Stimulated activated CD8-positive, alpha-beta memory T cell treated with anti-CD3 and anti-CD28 coated beads, Interleukin-12 subunit alpha, Interleukin-12 subunit beta, amount 100 ng/mL, for 24 hours (primary cell): ENCODE data around the gene SLC4A2.
A peak's percentile ranks its signal among the peaks of the same experiment; 100 is the strongest.
"Not testable (repeated sequence)": the region's sequence is repeated elsewhere in the genome, so short reads cannot be mapped to it uniquely, and the experiment has no call there.

Experiments used
- DNase-seq: peaks from one replicate; pipeline ENCODE4 v3.0.0-alpha.2; 2020; ENCODE audit errors: extremely low read depth

The SLC4A2 gene, protein sequence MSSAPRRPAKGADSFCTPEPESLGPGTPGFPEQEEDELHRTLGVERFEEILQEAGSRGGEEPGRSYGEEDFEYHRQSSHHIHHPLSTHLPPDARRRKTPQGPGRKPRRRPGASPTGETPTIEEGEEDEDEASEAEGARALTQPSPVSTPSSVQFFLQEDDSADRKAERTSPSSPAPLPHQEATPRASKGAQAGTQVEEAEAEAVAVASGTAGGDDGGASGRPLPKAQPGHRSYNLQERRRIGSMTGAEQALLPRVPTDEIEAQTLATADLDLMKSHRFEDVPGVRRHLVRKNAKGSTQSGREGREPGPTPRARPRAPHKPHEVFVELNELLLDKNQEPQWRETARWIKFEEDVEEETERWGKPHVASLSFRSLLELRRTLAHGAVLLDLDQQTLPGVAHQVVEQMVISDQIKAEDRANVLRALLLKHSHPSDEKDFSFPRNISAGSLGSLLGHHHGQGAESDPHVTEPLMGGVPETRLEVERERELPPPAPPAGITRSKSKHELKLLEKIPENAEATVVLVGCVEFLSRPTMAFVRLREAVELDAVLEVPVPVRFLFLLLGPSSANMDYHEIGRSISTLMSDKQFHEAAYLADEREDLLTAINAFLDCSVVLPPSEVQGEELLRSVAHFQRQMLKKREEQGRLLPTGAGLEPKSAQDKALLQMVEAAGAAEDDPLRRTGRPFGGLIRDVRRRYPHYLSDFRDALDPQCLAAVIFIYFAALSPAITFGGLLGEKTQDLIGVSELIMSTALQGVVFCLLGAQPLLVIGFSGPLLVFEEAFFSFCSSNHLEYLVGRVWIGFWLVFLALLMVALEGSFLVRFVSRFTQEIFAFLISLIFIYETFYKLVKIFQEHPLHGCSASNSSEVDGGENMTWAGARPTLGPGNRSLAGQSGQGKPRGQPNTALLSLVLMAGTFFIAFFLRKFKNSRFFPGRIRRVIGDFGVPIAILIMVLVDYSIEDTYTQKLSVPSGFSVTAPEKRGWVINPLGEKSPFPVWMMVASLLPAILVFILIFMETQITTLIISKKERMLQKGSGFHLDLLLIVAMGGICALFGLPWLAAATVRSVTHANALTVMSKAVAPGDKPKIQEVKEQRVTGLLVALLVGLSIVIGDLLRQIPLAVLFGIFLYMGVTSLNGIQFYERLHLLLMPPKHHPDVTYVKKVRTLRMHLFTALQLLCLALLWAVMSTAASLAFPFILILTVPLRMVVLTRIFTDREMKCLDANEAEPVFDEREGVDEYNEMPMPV

DNA sequence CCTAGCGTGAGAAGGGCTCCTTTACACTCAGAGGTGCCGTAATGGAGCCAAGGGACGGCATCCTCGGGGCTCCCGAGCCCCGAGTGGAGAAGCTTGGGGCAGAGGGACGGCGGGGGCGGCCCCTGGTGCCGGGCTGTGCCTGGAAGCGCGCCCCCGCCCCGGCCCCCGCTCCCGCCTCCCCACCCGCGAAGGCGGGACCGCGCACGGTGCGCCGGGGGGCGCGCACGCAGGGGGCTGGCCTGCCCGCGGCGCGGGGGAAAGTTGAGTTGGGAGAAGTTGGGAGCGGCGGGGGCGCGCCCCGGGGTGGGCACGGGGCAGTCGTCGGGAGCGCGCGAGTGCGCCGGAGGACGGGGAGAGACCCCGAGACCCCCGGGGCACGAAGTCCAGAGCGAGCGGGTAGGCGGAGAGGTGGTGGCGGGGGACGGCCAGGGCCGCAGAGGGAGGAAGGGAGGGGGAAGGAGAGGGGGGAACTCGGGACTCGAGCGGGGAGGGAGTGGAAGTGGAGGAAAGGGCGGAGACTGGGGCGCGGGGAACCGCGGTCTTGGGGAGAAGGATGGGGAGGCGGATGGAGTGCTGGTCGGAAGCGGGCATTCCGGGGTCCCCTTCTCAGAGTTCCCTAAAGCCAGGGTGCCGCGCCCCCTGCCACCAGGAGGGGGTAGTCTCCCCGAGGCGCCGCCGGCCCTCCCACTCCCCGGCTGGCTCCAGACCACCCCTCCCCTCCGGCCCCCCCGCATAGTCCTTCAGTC, at the start of gene SLC4A2:
TSS of gene SLC4A2 (plus strand) at position 223 of the 746 bp plus-strand sequence. CDS start 2,399 bp downstream, outside the sequence.
- DNase-seq: peak; percentile 48

DNA sequence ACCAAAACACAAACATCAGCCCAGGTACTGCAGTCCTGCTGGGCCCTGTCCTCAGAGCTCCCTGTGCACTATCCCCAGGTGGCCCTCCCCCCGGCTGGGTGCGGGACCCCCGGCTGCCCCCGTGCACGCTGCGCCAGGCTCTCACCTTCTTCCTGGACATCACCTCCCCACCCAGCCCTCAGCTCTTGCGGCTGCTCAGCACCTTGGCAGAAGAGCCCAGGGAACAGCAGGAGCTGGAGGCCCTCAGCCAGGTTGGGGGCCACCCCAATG, 49.4 kb upstream of the SLC4A2 start:
- no peak for DNase-seq

DNA sequence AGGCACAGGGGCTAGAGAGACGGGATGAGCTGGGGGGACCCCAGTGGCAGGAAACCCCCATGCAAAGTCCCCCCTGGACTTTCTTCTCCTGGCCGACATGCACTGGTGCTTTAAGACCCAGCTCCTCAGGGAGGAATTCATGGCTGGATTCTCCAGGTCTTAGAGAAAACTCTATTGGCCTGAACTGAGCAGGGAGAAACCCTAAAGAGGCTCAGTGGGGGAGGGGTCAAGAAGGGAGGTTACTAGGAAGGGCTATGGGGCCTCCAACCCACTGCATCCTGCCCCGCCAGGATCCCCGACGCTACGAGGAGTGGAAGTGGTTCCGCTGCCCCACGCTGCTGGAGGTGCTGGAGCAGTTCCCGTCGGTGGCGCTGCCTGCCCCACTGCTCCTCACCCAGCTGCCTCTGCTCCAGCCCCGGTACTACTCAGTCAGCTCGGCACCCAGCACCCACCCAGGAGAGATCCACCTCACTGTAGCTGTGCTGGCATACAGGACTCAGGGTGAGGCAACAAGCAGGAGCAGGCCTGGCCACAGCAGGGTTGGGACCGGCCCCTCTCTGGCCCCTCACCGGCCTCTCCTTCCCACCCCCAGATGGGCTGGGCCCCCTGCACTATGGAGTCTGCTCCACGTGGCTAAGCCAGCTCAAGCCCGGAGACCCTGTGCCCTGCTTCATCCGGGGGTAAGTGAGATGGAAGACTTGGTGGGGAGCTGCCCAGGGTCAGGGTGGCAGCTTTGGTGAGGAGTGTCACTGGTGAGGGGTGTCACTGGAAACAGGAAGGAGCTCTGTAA, 48.9 kb upstream of the SLC4A2 start:
- DNase-seq: no peak

DNA sequence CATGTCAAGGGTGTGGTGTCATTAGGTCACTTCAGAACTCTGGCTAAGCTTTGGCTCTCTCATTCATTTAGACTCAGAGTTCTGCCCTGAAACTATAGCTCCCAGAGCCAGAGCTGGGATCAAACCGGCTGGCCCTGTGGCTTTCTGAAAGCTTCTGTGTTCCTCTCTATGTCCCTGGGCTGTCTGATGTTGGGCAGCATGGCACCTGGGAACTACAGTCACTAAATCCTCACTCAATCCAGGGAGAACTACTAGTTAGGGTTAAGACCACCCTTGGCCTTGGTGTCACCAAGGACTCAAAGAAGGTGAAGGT, 48.3 kb upstream of the SLC4A2 start:
- no peak for DNase-seq

DNA sequence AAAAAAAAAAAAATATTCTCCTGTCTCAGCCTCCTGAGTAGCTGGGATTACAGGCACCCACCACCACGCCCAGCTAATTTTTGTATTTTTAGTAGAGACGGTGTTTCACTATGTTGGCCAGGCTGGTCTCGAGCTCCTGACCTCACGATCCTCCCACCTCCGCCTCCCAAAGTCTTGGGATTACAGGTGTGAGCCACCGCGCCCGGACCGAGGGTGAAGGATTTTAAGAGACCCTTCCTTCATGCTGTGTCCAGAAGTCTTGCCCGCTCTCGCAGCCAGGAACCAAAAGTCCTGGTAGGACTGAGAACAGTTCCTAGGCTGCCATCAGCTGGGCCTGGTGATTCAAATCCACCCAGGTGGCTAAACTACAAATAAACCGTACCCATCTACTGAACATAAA, 47.8 kb upstream of the SLC4A2 start:
- DNase-seq: not testable (repeated sequence)

DNA sequence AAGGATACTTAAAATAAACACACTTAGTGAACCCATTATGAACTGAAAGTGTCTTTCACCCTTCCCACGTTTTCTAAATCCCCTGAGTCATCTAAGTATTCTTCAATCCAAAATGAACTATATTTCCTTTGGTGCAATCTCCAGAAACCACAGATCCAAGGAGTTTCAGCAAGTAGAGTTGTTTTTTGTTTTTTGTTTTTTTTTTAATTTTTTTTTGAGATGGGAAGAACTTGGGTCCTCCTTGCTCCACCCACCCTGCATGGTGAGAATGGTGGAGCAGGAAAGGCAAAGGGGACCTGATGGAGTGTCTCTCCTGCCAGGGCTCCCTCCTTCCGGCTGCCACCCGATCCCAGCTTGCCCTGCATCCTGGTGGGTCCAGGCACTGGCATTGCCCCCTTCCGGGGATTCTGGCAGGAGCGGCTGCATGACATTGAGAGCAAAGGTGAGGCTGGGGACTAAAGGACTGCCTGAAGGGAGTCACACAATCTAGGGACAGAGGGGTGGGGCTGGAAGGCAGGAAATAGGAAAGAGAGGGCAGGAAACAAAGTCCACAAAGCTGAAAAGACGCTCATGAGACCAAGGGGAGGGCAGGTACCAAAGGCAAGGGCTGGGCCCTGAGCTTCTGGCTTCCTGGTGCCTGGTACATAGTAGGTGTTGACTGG, 47.2 kb upstream of the SLC4A2 start:
- no peak for DNase-seq

DNA sequence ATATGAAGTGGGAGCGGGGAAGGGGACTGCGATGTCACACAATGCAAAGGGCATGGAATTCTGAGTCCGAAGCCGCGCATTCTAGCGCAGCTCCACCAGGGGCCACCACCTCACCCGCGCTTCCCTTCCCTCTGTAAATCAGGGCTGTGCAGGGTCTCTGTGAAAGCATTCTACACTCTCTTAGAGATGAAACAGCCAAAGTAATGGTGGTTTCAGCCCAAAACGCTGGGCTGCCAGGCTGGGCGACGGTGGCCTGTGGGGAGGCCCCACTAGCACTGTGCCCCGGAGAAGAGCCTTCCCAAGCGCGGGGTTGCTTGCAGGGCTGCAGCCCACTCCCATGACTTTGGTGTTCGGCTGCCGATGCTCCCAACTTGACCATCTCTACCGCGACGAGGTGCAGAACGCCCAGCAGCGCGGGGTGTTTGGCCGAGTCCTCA, 46.5 kb upstream of the SLC4A2 start:
- no peak for DNase-seq

DNA sequence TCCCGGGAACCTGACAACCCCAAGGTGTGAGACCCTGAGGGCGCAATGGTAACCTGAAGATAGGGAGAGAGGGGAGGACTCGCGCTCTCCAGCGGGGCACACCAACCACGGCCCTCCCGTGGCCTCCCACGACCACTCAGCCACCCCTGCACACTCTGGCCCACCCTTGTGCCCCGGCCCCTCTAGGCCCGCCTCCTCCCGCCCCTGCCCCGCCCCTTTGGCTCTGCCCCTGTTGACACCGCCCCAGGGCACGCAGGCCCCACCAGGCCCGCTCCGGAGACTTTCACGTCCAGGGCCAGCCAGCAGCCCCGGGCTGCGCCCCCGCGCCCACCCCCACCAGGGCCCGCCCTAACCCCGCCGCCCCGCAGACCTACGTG, 46.0 kb upstream of the SLC4A2 start:
- no peak for DNase-seq

DNA sequence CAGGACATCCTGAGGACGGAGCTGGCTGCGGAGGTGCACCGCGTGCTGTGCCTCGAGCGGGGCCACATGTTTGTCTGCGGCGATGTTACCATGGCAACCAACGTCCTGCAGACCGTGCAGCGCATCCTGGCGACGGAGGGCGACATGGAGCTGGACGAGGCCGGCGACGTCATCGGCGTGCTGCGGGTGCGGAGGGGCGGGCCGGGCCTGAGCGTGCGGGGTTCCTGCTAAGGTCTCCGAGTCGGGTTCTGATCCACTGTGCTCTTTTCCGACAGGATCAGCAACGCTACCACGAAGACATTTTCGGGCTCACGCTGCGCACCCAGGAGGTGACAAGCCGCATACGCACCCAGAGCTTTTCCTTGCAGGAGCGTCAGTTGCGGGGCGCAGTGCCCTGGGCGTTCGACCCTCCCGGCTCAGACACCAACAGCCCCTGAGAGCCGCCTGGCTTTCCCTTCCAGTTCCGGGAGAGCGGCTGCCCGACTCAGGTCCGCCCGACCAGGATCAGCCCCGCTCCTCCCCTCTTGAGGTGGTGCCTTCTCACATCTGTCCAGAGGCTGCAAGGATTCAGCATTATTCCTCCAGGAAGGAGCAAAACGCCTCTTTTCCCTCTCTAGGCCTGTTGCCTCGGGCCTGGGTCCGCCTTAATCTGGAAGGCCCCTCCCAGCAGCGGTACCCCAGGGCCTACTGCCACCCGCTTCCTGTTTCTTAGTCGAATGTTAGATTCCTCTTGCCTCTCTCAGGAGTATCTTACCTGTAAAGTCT, 45.5 kb upstream of the SLC4A2 start:
- DNase-seq: peak; percentile 67

GRCh38 chr7:151014950-151015349, 44.4 kb upstream of the SLC4A2 start:
- DNase-seq: no peak

DNA sequence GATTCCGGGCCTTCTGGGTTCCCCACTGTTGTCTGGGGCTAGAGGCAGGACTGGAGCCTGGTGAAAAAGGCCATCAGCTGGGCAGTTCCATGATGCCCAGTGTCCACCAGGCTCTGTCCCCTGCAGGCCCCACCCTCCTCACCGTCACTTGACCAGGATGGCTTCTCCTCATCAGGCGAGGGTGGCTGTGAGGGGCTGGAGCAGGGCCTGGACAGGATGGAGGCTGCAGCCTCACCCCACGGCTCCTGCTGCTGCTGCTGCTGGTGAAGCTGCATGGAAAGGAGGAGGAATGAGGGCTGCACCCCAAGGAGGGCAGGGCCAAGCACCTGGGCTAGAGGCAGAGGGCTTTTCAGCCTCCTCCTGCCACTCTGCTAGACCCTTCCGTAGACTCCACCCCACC, 43.4 kb upstream of the SLC4A2 start:
- no peak for DNase-seq

GRCh38 chr7:151016505-151016904, 42.9 kb upstream of the SLC4A2 start:
- DNase-seq: no peak

DNA sequence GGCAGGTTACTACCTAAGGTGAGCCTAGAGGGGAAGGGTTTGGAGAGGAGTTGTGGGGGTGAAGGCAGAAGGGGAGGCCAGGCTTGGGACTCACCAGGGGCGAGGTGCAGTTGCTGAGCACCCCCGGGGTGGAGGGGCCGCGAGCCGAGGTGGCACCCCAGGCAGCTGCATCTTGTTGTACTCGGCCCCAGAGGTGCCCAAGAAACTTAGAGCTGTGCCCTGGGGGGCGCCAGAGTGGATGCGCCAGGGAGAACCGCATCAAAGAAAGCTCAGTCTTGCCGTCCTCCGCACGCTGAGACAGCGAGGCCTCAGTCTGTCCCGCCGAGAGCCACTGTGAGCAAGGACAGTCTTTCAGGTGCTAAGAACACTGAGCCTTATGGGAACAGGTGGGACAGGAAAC, 42.4 kb upstream of the SLC4A2 start:
- no peak for DNase-seq

DNA sequence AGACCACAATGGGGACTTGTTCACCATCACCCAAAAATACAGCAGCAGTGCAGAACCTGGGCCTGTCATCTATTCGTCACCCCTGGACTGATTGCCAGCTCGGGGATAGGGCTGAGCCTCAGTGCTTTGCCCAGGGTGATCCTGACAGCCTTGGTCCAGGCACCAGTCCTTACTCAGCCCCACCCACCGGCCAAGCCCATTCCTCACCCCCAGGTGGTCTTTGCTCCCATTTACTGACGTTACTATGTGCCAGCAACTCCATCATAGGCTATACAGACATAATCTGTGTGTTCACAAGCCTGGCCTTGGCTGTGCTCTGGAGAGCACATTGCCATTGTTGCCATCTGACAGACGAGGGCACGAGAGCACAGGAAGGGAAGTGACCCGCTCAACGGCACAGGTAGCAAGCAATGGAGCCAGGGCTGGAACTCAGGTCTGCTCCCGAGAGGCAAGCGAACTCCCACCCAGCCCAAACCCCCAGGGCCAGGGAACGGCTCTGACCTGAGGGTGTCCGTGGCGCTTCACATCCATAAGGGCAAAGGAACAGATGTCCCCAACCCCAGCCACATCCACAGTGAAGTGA, 41.9 kb upstream of the SLC4A2 start:
- DNase-seq: no peak

DNA sequence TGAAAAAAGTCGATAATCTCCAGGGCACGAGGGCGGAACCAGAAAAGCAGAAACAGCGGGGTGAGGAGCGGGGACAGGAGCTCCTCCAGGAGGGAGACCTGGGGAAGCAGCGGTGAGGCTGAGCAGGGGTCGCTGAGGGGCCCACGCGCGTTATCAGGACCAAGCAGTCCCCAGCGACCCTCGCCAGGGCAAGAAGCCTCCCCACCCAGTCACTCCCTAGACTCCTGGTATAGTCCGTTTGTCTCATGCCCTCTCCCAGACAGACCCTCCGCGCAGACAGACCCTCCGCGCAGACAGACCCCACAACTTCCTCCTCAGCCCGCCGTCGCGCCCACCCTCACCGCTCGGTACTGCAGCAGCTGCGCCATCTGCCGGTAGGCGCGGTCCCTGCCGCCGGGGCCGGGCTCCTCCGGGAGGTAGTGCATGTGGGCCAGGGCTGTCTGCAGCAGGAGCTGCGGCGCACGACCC, 41.4 kb upstream of the SLC4A2 start:
- peak; percentile 55 for DNase-seq

DNA sequence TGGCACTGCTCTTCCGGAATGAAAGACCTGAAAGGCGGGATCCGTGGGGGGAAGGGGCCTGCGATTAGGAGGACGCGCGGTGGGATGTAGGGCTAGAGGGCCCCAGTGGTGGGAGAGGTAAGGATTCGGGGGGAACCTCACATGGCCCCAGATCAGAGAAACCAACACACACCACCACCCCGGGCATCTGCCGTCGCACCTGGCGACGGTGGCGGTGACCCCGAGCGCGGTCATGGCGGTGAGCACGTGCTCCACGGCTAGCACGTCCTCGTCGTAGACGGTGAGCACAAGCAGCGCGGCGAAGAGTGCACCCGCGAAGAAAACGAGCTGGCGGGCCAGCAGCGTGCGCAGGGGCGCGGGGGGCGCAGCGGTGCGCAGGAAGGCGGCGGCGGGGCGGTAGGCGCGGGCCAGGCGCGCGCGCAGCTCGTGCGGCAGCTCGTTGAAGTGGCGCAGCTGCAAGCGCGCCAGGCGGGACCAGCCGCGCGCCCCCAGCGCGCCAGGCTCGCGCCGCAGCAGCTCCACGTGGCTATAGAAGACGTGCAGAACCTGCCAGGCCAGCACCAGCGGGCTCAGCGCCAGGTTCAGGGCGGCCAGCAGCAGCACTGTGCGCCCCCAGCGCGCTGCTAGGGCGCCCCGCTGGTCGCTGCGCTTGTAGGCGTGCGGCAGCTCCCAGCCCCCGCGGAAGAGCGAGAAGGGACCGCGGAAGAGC, 40.8 kb upstream of the SLC4A2 start:
- no peak for DNase-seq

GRCh38 chr7:151019130-151019447, 40.3 kb upstream of the SLC4A2 start:
- DNase-seq: no peak

DNA sequence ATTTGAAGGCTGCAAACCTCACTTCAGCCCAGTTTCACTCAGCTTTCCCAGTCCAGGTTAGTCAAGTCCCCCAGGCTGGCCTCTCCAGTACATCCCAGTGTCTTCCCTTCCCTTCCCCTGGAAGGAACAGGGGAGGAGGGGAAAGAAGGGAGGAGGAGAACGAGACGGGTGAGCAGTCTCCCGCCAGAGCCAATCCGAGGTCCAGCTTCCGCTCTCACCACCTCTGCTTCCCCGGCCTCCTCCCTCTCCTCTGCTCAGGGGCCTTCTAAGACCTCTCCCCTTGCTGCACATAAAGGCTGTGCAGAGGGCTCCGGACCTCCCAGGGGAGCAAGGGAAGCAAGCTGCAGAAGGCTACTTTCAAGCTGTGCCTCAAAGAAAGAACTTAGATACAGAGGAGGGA, 39.2 kb upstream of the SLC4A2 start:
- DNase-seq: no peak

GRCh38 chr7:151023232-151023631, 36.2 kb upstream of the SLC4A2 start:
- no peak for DNase-seq
